Erythroblast (primary cell): ENCODE data around the gene TRAF3IP3.

Experiments used
- GATA1 ChIP-seq: IDR thresholded peaks from 2 replicates; pipeline ENCODE4 v1.6.1; 2011; ENCODE audit warnings: low read depth, mild to moderate bottlenecking, control low read depth, low read length, moderate library complexity
- POLR2A ChIP-seq: IDR thresholded peaks from 2 replicates; pipeline ENCODE4 v1.6.1; 2011; ENCODE audit warnings: mild to moderate bottlenecking, low read length

DNA sequence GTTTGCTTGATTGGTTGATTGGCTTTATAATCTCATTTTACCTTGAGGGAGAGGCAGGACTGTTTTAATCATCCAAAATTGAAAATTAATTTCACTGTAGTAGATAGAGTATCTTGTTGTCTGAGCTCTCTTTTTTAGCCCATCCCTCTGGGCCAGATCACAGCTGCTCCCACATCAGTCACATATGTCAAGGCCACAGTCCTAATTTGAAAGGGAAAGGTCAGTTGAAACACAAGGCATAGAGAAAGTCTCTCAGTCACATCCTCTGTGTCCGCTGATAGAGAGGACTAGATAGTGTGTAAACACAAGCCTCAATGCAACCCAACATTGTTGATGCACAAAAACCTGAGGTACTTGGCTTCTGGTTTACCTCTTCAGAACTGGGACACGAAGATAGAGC, 21.7 kb downstream of the TRAF3IP3 start:
- TF ChIP-seq POLR2A (no peak), GATA1 (no peak)
